ENCODE measurements around the gene SF3B2.
"Not testable (repeated sequence)": the region's sequence is repeated elsewhere in the genome, so short reads cannot be mapped to it uniquely, and the experiment has no call there.

SF3B2 gene

GRCh38 chr11:66082946-66083698 is 31.0 kb downstream of the SF3B2 start:
- Histone ChIP-seq H3K27ac (ENCODE audit: low read depth, low read length) (no peak overlapping the region), H3K36me3 (ENCODE audit: insufficient read depth, low read length) (no peaks in the 10 kb centered on the region), H3K4me3 (ENCODE audit: low read depth in 1 of 2, low read length in 2 of 2) (no peak overlapping the region), H3K9me3 (ENCODE audit: low read length) (no peaks in the 10 kb centered on the region), H3K27me3 (ENCODE audit: control insufficient read depth in 1 of 2, insufficient read depth in 2 of 2, low read length in 2 of 2) (no peaks in the 10 kb centered on the region), H3K4me1 (ENCODE audit: insufficient read depth, low read length) (peaks cover 37% of the 10 kb centered on the region), H3K9ac (ENCODE audit: low read length) (no peak overlapping the region)

DNA sequence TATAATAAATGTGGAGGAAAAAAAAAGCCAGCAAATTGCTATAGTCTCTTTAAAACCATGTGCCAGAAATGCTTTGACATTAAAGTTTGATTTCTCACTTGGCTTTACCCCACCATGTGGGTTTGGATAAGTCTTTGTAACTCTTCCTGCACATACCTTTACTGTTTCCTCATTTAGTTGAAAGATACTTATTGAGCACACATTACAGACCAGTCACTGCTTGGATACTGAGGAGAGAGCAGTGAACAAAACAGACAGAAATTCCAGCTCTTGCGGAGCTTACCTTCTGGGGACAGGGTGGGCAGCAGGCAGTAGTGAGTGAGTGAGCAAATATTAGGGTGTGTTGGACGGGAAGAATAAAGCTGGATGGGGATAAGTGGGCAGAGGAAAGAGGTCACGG is 31.6 kb downstream of the SF3B2 start:
- Histone ChIP-seq H3K9ac (ENCODE audit: low read length) (no peak overlapping the region), H3K36me3 (ENCODE audit: insufficient read depth, low read length) (no peaks in the 10 kb centered on the region), H3K4me1 (ENCODE audit: insufficient read depth, low read length) (peaks cover 37% of the 10 kb centered on the region), H3K27ac (ENCODE audit: low read depth, low read length) (no peak overlapping the region), H3K9me3 (ENCODE audit: low read length) (no peaks in the 10 kb centered on the region), H3K27me3 (ENCODE audit: control insufficient read depth in 1 of 2, insufficient read depth in 2 of 2, low read length in 2 of 2) (no peaks in the 10 kb centered on the region), H3K4me3 (ENCODE audit: low read depth in 1 of 2, low read length in 2 of 2) (no peak overlapping the region)

- Histone ChIP-seq H3K4me3 (ENCODE audit: low read depth in 1 of 2, low read length in 2 of 2) (no peak overlapping the region), H3K9me3 (ENCODE audit: low read length) (no peaks in the 10 kb centered on the region), H3K27ac (ENCODE audit: low read depth, low read length) (no peak overlapping the region), H3K9ac (ENCODE audit: low read length) (no peak overlapping the region), H3K36me3 (ENCODE audit: insufficient read depth, low read length) (no peaks in the 10 kb centered on the region), H3K27me3 (ENCODE audit: control insufficient read depth in 1 of 2, insufficient read depth in 2 of 2, low read length in 2 of 2) (no peaks in the 10 kb centered on the region), H3K4me1 (ENCODE audit: insufficient read depth, low read length) (peaks cover 36% of the 10 kb centered on the region)
These were observed 32.8 kb downstream of the SF3B2 start for GRCh38 chr11:66084821-66085475.

- no peak overlapping the region for H3K9ac ChIP-seq (ENCODE audit: low read length)
- H3K27me3 ChIP-seq (ENCODE audit: control insufficient read depth in 1 of 2, insufficient read depth in 2 of 2, low read length in 2 of 2): no peaks in the 10 kb centered on the region
- H3K9me3 ChIP-seq (ENCODE audit: low read length): no peaks in the 10 kb centered on the region
- H3K4me1 ChIP-seq (ENCODE audit: insufficient read depth, low read length): peaks cover 17% of the 10 kb centered on the region
- no peak overlapping the region for H3K27ac ChIP-seq (ENCODE audit: low read depth, low read length)
- no peaks in the 10 kb centered on the region for H3K36me3 ChIP-seq (ENCODE audit: insufficient read depth, low read length)
- H3K4me3 ChIP-seq (ENCODE audit: low read depth in 1 of 2, low read length in 2 of 2): no peak overlapping the region
These were observed 35.2 kb downstream of the SF3B2 start for GRCh38 chr11:66087148-66087908.

- H3K4me1 ChIP-seq (ENCODE audit: insufficient read depth, low read length): peaks cover 3% of the 10 kb centered on the region
- no peaks in the 10 kb centered on the region for H3K9me3 ChIP-seq (ENCODE audit: low read length)
- H3K9ac ChIP-seq (ENCODE audit: low read length): no peak overlapping the region
- no peaks in the 10 kb centered on the region for H3K36me3 ChIP-seq (ENCODE audit: insufficient read depth, low read length)
- no peak overlapping the region for H3K4me3 ChIP-seq (ENCODE audit: low read depth in 1 of 2, low read length in 2 of 2)
- H3K27ac ChIP-seq (ENCODE audit: low read depth, low read length): no peak overlapping the region
- H3K27me3 ChIP-seq (ENCODE audit: control insufficient read depth in 1 of 2, insufficient read depth in 2 of 2, low read length in 2 of 2): no peaks in the 10 kb centered on the region
These were observed 36.9 kb downstream of the SF3B2 start for GRCh38 chr11:66089067-66089466.

DNA sequence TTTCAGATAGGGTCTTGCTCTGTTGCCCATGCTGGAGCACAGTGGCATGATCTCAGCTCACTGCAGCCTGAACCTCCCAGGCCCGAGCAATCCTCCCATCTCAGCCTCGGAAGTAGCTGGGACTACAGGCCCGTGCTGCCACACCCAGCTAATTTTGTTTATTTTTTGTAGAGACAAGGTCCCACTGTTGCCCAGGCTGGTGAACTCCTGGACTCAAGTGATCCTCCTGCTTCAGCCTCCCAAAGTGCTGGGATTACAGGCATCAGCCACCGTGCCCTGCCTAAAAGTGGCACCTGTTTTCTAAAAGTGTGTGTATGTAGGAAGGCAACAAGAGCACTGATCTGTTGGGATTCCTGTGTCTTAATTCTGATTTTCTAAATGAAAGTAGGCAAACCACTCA is 38.1 kb downstream of the SF3B2 start:
- Histone ChIP-seq H3K9me3 (ENCODE audit: low read length) (no peaks in the 10 kb centered on the region), H3K4me3 (ENCODE audit: low read depth in 1 of 2, low read length in 2 of 2) (no peak overlapping the region), H3K27me3 (ENCODE audit: control insufficient read depth in 1 of 2, insufficient read depth in 2 of 2, low read length in 2 of 2) (no peaks in the 10 kb centered on the region), H3K36me3 (ENCODE audit: insufficient read depth, low read length) (no peaks in the 10 kb centered on the region), H3K4me1 (ENCODE audit: insufficient read depth, low read length) (no peaks in the 10 kb centered on the region), H3K27ac (ENCODE audit: low read depth, low read length) (no peak overlapping the region), H3K9ac (ENCODE audit: low read length) (no peak overlapping the region)

DNA sequence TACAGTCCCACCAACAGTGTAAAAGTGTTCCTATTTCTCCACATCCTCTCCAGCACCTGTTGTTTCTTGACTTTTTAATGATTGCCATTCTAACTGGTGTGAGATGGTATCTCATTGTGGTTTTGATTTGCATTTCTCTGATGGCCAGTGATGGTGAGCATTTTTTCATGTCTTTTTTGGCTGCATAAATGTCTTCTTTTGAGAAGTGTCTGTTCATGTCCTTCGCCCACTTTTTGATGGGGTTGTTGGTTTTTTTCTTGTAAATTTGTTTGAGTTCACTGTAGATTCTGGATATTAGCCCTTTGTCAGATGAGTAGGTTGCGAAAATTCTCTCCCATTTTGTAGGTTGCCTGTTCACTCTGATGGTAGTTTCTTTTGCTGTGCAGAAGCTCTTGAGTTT is 40.0 kb downstream of the SF3B2 start:
- not testable (repeated sequence) for H3K4me1 ChIP-seq (ENCODE audit: insufficient read depth, low read length); H3K9me3 ChIP-seq (ENCODE audit: low read length); H3K9ac ChIP-seq (ENCODE audit: low read length); H3K4me3 ChIP-seq (ENCODE audit: low read depth in 1 of 2, low read length in 2 of 2); H3K36me3 ChIP-seq (ENCODE audit: insufficient read depth, low read length); H3K27ac ChIP-seq (ENCODE audit: low read depth, low read length); H3K27me3 ChIP-seq (ENCODE audit: control insufficient read depth in 1 of 2, insufficient read depth in 2 of 2, low read length in 2 of 2)

GRCh38 chr11:66099746-66100145 is 47.6 kb downstream of the SF3B2 start:
- H3K27ac ChIP-seq (ENCODE audit: low read depth, low read length); H3K27me3 ChIP-seq (ENCODE audit: control insufficient read depth in 1 of 2, insufficient read depth in 2 of 2, low read length in 2 of 2); H3K36me3 ChIP-seq (ENCODE audit: insufficient read depth, low read length); H3K9me3 ChIP-seq (ENCODE audit: low read length); H3K4me1 ChIP-seq (ENCODE audit: insufficient read depth, low read length); H3K4me3 ChIP-seq (ENCODE audit: low read depth in 1 of 2, low read length in 2 of 2); H3K9ac ChIP-seq (ENCODE audit: low read length): not testable (repeated sequence)

GRCh38 chr11:66100272-66101065 is 48.3 kb downstream of the SF3B2 start:
- no peak overlapping the region for H3K9ac ChIP-seq (ENCODE audit: low read length)
- no peaks in the 10 kb centered on the region for H3K9me3 ChIP-seq (ENCODE audit: low read length)
- H3K4me3 ChIP-seq (ENCODE audit: low read depth in 1 of 2, low read length in 2 of 2): no peak overlapping the region
- no peak overlapping the region for H3K27ac ChIP-seq (ENCODE audit: low read depth, low read length)
- no peaks in the 10 kb centered on the region for H3K36me3 ChIP-seq (ENCODE audit: insufficient read depth, low read length)
- H3K4me1 ChIP-seq (ENCODE audit: insufficient read depth, low read length): peaks cover 5% of the 10 kb centered on the region
- no peaks in the 10 kb centered on the region for H3K27me3 ChIP-seq (ENCODE audit: control insufficient read depth in 1 of 2, insufficient read depth in 2 of 2, low read length in 2 of 2)

GRCh38 chr11:66101066-66101464 is 48.9 kb downstream of the SF3B2 start:
- H3K9ac ChIP-seq (ENCODE audit: low read length): no peak overlapping the region
- no peak overlapping the region for H3K27ac ChIP-seq (ENCODE audit: low read depth, low read length)
- H3K36me3 ChIP-seq (ENCODE audit: insufficient read depth, low read length): no peaks in the 10 kb centered on the region
- no peaks in the 10 kb centered on the region for H3K27me3 ChIP-seq (ENCODE audit: control insufficient read depth in 1 of 2, insufficient read depth in 2 of 2, low read length in 2 of 2)
- H3K4me1 ChIP-seq (ENCODE audit: insufficient read depth, low read length): peaks cover 5% of the 10 kb centered on the region
- no peak overlapping the region for H3K4me3 ChIP-seq (ENCODE audit: low read depth in 1 of 2, low read length in 2 of 2)
- no peaks in the 10 kb centered on the region for H3K9me3 ChIP-seq (ENCODE audit: low read length)

GRCh38 chr11:66104057-66104638 is 52.0 kb downstream of the SF3B2 start:
- H3K27me3 ChIP-seq (ENCODE audit: control insufficient read depth in 1 of 2, insufficient read depth in 2 of 2, low read length in 2 of 2): no peaks in the 10 kb centered on the region
- H3K4me1 ChIP-seq (ENCODE audit: insufficient read depth, low read length): peaks cover 5% of the 10 kb centered on the region
- no peak overlapping the region for H3K4me3 ChIP-seq (ENCODE audit: low read depth in 1 of 2, low read length in 2 of 2)
- H3K9me3 ChIP-seq (ENCODE audit: low read length): no peaks in the 10 kb centered on the region
- no peak overlapping the region for H3K27ac ChIP-seq (ENCODE audit: low read depth, low read length)
- H3K9ac ChIP-seq (ENCODE audit: low read length): no peak overlapping the region
- H3K36me3 ChIP-seq (ENCODE audit: insufficient read depth, low read length): no peaks in the 10 kb centered on the region
